SKM-1 (cell line): ENCODE results near the gene OR2T6.
"Not testable (repeated sequence)": the region's sequence is repeated elsewhere in the genome, so short reads cannot be mapped to it uniquely, and the experiment has no call there.

Experiments used
- DNase-seq: peaks from one replicate; lab custom pipeline; 2025; ENCODE audit not compliant: unreplicated experiment; lab: John Stamatoyannopoulos, UW

The OR2T6 gene, protein sequence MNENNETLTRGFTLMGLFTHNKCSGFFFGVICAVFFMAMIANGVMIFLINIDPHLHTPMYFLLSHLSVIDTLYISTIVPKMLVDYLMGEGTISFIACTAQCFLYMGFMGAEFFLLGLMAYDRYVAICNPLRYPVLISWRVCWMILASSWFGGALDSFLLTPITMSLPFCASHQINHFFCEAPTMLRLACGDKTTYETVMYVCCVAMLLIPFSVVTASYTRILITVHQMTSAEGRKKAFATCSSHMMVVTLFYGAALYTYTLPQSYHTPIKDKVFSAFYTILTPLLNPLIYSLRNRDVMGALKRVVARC

DNA sequence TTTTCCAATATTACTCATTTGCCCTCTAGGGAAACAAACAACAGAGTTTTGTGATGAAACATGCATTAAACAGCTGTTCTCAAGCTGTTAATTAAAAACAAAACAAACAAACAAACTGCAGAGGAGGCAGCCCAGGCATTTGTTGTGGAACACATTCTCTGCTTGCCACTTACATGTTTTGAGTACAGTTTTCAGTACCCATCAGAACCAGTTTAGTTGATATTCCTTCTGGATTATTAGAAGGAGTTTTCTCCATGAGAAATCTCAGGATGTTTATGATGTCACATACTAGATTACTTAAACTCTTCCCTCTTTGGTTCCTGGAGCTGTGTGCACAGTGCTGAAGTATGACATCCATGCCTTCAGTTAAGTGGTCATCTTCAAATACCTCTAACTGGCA, at the start of gene OR2T6:
TSS of gene OR2T6 (plus strand) at position 301 of the 400 bp plus-strand sequence. CDS start 11,863 bp downstream, outside the sequence.
- DNase-seq = no peak

DNA sequence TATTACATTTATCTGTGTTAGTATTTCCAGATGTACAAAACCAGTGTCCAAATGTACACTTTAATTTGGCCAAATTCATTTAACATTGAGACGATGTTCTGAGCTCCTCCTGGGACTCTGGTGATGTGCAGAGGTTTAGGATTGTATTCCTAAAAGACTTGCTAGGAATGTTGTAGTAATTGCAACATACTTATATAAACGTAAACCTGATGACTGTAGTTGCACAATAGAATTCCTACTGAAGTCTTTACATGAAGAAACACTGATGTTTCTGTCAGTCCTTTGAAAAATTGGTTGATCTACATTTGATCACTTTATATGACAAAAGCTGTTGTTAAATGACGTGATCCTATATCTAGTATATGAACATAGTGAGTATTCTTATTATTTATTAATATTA, 32.1 kb upstream of the OR2T6 start:
- DNase-seq = no peak

DNA sequence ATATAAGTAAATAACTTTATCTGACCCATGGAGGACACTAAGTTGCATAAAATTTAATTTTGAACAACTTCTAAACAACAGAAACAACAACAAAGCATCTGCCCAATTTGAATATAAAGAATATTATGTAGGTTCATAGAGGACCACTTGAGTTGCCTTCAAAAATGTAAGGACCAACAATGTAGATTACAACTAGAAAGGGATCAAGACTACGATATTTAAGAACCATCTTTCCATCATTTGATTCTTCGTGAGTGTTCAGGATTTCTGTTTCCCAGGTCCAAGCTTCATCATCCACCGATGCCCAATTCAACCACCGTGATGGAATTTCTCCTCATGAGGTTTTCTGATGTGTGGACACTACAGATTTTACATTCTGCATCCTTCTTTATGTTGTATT, 27.1 kb upstream of the OR2T6 start, which contains the start of gene OR14C36:
TSS of gene OR14C36 (plus strand) at position 301 of the 400 bp plus-strand sequence. CDS start at position 301, 0 bp downstream.
- no peak for DNase-seq

DNA sequence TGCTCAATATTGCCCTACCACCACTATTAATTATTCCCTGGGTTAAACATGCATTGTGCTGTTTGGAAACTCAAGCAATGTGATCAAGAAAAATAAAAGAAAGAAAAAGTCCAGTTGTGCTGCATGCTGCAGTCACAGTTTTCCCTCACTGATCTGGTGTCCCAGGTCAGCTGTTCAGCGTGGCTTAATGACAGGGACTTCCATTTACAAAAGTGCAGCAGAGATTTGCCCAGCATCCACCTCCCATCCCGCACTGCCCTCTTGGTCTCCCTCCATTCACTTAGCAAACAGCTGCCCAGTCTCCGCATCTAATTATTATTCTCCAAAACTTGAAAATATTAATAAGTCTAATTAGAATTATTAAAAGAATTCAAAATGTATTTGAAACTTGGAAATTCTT, 16.1 kb upstream of the OR2T6 start:
- no peak for DNase-seq

DNA sequence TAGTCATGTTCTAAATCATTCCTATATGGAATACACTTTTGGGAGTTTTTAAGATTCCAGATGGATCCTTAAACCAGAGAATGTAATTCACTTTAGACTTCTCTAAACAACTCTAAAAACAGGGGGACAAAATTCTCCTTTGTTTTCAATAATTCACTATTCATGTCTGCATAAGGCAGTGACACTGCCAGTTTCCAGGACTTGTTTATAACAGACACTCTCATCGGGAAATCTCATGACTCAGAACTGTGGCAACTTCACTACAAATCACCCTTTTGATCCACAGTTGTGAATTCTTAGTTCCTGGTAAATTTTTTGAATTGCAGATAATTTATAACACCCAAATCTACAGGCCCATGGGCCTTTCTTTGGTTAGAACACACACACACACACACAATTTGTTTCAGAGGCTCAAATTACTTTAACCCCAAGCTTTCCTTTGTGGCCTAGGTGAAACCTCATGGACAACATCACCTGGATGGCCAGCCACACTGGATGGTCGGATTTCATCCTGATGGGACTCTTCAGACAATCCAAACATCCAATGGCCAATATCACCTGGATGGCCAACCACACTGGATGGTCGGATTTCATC, 14.3 kb upstream of the OR2T6 start, which contains the start of gene OR2T4:
TSS of gene OR2T4 (plus strand) at position 545 of the 595 bp plus-strand sequence. CDS start at position 545, 0 bp downstream.
- no peak for DNase-seq

DNA sequence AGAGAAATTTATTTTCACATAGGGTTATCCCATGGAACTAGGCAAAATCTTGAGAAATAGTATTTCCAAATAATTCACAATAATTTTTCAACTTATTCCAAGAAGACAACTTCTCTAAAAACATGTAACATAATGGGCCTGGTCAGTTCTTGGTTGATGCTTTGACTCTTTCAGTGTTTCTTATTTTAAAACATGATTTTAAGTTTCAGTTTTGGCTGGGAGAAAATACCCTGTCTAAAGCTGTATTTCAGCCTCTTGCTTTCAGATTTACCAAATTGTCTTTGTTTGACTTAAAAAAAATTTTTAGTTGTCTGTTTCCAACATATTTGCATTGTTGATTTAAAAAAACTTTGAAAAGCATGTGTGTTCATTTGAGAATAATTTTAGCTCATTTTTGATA, 8.9 kb upstream of the OR2T6 start:
- DNase-seq = no peak

DNA sequence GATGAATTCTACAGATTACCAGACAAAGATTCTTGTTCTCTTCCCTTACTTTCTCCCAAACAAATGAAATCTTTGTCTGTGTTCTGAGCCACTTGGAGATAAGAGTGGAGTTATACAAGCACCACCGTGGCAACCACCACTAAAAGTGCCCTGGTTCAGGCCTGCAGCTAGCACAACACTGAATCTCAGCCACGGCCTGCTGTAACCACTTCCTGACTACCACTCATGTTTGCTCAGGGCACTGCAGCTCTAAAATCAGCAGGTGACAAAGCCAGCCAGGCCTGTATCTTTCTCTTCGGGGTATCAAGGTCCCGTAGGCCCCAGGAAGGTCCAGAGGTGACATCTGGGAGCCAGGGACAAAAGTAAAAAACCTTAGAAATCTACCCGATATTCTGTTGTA, 3.2 kb upstream of the OR2T6 start:
- no peak for DNase-seq

DNA sequence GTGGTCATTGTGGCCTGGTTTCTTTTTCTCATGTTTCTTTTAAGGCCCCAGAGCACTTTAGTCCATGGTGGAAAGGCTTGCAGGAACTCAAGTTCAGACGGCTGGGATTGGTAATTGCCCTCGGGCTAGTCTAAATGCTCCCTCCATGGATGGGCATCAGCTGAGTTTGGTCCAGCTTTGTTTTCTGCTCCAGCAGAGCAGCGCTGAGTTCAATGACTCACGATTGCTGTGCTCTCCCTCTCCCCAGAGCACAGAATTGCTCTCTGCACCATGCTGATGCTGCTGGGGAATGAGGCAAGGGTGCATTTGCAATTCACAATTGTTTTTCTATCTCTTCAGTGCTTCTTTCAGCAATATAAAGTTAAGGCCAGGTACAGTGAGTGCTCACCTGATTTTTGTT, 1.8 kb upstream of the OR2T6 start:
- DNase-seq = no peak

DNA sequence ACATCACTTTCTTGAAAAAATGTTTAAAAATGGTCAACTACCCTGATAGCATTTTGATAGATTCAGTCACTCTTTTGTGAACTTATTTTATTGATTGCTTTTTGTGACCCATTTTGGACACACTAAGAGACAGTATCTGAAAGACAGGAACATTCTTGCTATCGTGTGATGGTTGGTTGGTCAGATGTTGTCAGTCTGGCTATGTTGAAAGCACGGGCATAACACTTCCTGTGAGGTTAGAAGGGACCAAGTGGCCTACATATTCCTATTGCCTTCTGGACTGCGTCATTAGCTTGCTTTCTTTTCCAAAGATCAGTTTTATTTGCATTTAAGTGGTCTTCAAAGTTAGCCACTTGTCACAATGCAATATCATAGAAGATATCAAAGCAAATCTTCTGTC, 1.4 kb downstream of the OR2T6 start:
- DNase-seq = no peak

DNA sequence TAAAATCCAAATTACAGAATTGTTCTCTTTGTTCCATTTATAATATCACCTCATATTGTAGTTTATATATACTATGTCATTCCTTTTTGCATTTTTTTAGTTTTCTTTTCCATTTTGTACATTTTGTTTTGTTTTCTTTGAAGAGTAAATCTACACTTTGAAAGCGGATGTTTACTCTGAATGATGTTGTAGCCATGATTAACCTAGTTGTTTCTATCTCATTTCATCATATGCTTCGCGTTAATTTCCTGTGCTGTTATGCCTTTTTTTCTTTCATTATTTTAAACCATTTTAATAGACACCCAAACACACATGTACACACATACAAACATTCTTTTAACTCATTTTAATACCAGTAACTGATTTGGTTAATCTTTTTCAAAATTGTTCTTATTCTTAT, 5.3 kb downstream of the OR2T6 start:
- DNase-seq = no peak

DNA sequence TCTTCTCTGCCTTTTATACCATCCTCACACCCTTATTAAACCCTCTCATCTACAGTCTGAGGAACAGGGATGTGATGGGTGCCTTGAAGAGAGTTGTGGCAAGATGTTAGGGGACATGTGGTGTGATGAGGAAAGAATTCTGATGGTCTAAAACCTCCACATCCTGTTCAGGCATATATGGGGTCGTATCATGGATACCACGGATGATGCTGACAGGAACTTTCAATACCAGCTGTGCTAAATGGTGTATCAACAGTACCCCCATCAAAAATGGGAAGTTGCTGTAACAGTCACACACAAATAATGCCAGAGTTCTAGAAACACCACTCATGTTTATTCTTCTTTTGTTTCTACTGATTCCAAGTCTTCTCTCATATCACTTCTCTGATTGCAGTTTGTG, 12.9 kb downstream of the OR2T6 start:
- DNase-seq = no peak

DNA sequence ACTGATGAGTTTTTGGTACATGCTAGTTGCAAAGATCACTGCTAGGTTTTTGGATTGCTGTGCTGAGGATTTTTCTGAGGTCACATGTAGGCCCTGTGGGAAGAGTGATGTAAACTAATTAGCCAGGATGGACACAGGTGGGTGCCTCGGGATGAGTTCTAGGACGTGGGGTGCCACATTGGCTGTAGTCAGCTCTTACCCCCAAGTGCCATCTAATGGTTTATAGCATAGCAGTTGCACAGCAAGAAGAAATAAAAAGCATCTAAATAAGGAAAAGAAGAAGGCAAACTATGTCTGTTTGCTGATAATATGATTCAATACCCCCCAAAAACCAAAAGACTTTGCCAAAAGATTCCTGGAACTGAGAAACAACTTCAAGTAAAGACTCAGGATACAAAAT, 17.5 kb downstream of the OR2T6 start:
- DNase-seq = no peak

DNA sequence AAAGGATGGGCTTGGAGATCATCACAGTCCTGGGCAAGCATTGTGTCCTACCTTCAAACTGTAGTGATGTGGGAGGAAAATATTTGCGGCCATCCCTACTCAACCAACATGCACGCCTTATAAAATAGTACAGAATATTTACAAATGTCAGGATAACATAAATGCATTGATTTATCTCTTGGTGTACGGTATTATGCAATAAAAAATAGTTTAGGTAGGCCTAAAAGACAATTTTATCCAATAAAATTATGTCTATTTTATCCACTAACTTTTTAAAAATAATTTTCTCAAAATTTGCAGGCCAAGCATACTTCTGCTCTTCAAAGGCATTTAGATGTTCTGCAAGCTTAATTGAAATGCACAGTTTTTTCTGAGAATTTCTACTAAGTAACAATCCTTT, 27.2 kb downstream of the OR2T6 start, which contains the start of gene OR2T1:
TSS of gene OR2T1 (plus strand) at position 301 of the 400 bp plus-strand sequence. CDS start 3,100 bp downstream, outside the sequence.
- no peak for DNase-seq

DNA sequence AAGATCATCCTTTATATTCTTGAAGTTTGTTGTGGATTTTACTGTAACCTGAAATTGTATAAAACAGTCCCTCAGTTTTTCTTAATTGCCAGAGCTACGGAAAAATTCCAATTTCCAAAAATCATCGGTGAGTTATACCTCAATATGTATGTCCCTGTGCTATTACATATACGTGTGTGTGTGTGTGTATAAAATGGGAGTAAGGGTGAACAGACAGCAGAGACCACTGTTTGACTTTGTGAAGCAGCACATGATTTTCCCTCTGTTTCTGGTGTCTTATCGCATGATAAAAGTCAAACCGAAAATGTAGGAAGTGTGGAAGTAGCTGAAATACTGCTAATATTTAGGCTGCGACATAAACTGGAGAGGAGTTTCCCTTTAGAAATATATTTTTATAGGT, 28.5 kb downstream of the OR2T6 start:
- DNase-seq = peak; percentile 58

DNA sequence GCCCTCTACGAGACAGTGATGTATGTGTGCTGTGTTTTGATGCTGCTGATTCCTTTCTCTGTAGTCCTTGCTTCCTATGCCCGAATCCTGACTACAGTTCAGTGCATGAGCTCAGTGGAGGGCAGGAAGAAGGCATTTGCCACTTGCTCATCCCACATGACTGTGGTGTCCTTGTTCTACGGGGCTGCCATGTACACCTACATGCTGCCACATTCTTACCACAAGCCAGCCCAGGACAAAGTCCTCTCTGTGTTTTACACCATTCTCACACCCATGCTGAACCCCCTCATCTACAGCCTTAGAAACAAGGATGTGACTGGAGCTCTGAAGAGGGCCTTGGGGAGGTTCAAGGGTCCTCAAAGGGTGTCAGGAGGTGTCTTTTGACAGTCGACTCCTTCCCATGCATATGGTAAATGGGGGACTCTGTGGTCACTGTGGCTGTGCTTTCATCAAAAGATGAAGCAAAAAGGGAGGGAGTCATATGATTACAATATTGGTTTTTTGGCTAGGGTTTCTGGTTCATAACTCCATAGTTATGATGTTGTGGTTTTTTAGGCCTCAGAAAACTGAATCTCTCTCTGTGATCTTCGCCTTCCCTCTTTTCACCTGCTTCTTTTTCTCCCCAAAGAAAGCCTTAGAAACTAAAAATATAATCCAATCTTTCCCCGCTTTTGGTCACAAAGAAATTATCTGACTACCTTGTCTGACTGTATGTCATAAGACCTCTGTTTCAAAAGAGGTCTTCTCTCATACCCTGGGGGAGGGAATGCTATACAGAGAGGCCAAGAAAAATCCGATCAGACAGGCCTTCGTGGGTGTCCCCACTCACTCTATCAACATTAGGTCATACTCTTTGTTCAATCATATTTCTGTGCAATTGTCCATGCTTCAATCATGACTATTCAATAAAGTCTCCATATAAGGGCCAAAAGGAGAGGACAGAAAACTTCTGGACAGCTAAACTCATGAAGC, 31.5 kb downstream of the OR2T6 start:
- no peak for DNase-seq

DNA sequence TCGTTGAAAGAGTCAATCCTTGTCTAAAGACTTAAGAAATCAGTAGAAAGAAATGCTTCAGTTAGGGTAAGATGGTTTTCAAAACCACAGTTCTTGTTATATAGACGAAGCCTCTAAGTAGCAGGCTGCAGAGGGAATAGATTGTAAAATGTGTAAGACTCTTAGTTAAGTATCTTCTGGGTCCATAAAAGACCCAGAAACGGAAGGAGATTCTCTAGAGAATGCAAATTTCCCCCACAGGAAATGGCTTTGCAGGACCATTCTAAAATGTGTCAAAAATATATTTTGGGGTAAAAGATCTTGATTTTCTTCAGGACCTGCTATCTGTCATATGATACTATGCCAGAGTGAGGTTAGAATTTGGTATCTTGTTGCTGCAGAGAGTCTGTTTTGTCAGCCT, 40.7 kb downstream of the OR2T6 start:
- DNase-seq = no peak

DNA sequence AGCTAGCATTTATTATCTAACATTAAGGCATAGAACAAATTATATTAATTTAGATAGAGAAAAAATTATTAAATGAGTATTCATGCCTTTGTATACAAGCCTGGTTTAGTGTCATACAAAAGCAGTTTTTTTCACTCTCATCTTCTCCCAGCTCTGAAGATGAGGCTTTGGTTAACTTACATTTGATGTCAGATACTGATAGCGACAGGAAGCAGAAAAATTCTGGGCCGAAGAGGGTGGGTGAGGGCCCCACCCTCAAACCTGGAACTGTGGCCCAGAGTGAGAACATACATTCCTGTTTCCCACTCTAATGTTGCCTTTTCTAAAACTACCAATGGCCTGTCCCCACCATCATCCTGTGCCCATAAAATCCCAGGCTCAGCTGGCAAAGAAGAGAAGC, 42.3 kb downstream of the OR2T6 start:
- DNase-seq = no peak

DNA sequence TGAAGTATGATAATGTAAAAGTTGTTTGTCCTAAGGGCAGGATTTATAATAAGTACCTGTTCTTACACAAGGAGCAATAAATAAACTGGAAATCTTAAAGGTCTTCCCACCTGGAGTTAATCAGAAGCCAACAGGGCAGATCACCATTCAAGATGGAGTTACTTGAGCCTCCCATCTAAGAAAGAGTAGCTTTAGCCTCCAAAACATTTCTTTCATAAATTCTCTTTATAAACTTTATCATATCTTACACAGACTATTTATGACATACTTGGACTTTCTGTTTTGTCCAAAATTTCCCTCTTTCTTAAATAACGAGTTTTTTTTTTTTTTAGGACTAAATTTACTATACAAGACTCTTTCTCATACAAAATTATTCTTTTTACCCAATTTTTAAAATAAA, 45.8 kb downstream of the OR2T6 start:
- DNase-seq = no peak

DNA sequence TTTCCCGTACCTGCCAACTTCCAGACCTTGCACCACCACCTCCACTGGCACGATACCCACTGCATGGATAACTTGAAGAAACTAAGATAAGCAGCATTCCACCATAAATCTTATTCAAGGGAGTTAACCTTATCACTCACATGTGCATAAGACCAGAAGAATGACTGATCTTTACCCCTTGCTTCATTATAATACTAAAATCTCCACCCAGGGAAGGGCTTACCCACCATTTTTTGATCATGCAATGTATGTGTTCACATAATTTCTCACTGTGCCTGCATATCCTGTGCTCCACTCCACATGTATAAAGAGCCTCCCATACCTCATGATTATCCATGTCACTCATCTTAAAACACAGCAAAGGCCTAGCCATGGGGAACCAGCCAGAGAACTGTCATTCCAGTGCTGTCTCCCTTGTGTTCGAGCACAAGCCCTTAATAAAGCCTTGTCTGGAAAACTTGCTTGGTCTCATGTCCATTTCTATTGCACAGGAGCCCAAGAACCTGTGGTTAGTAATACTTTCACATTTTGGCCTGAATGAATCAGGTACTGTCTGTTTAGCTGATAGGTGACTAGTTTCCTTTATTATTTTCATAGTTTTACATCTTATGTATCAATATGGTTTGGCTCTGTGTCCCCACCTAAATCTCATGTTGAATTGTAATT, 52.1 kb downstream of the OR2T6 start:
- not testable (repeated sequence) for DNase-seq

DNA sequence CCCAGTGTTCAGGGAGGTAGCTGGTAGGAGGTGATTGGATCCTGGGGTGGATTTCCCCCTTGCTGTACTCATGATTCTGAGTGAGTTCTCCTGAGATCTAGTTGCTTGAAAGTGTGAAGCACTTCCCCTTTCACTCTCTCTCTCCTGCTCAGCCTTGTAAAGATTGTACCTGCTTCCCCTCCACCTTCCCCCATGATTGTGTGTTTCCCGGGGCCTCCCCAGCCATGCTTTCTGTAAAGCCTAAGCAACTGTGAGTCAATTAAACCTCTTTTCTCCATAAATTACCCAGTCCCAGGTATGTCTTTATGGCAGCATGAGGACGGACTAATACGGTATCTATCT, 52.6 kb downstream of the OR2T6 start:
- not testable (repeated sequence) for DNase-seq

DNA sequence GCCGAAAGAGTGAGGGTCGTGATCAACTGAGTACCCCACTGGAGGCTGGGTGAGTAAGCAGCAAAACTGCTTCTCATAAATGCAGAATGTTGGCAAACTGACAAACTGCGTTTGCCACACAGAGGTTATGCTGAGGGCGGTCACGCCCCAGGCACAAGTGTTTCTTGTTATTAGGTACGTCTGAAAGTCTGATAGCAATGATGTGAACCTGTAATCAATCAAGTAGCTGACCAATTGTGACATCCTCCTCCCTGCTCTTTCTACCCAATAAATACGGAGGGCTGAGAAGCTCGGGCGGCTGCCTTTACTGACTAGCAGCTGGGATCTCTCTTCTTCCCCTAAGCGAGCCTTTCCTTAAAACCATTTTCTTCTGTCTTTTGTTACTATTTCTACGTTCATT, 56.1 kb downstream of the OR2T6 start:
- not testable (repeated sequence) for DNase-seq
